VCaP (cell line): ENCODE data around the gene CORO7.

Experiments
- H3K27ac ChIP-seq: fragments of 450-650 bp; 2 replicates; pipeline ENCODE4 v1.5.1; 2017
- TF ChIP-seq, protein P1 (sequence below): fragments of 450-650 bp; conservative IDR thresholded peaks from 2 replicates; pipeline ENCODE4 v1.5.1; 2017; ENCODE audit warnings: mild to moderate bottlenecking, moderate library complexity

CORO7 gene

DNA sequence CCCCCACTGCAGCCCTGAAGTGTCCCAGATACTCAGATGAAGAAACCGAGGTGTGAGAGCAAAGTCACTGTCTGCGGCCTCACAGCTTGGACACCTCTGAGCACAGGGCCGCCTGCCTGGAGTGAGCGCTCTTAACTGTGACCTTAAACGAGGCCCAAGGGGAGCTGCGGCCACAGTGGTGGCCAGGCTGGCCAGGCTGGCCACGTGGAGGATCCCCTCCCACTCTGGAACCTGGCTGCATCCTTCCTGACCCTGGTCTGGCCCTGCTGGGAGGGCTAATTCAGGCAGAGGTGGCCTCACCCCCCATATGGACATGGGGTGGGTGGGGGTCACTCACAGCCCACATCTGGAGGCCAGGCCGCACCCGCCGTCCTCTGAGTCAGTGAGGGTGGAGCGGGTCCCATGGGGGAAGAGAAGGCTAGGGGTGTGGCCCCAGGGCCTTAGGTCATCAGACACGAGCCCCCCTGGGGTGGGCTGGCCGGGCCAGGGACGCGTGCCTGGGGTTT, 38.2 kb downstream of the CORO7 start:
- H3K27ac ChIP-seq, result no peak overlapping the region
- TF ChIP-seq, protein P1, sequence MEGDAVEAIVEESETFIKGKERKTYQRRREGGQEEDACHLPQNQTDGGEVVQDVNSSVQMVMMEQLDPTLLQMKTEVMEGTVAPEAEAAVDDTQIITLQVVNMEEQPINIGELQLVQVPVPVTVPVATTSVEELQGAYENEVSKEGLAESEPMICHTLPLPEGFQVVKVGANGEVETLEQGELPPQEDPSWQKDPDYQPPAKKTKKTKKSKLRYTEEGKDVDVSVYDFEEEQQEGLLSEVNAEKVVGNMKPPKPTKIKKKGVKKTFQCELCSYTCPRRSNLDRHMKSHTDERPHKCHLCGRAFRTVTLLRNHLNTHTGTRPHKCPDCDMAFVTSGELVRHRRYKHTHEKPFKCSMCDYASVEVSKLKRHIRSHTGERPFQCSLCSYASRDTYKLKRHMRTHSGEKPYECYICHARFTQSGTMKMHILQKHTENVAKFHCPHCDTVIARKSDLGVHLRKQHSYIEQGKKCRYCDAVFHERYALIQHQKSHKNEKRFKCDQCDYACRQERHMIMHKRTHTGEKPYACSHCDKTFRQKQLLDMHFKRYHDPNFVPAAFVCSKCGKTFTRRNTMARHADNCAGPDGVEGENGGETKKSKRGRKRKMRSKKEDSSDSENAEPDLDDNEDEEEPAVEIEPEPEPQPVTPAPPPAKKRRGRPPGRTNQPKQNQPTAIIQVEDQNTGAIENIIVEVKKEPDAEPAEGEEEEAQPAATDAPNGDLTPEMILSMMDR, result no peak

DNA sequence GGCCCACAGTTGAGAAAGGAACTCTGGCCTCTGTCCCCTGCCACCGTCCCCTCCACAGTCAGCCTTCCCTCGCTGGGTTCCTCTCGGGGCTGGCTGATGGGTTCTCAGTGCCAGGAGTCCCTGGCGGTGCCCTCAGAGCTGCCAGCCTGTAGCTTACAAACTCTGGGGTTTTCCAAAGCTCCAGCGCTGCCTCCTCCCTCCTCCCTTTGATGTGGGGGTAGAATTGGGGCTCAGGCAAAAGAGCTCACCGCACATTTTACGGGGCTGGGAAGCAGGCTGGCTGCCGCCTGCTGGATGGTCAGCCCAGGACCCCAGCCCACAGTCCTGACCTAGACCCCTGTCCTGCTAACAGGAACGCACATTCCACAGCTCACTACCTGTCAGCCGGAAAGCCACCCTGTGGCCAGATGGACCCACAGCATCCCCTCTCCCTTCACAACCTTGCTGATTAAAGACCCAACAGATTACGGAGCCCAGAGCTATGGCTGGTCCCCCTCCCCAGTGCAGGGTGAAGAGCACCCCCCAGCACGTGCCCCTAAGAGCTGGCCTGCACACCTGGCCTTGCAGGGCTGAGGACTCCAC, 38.7 kb downstream of the CORO7 start:
- H3K27ac ChIP-seq, result no peak overlapping the region
- TF ChIP-seq, protein P1, result no peak

DNA sequence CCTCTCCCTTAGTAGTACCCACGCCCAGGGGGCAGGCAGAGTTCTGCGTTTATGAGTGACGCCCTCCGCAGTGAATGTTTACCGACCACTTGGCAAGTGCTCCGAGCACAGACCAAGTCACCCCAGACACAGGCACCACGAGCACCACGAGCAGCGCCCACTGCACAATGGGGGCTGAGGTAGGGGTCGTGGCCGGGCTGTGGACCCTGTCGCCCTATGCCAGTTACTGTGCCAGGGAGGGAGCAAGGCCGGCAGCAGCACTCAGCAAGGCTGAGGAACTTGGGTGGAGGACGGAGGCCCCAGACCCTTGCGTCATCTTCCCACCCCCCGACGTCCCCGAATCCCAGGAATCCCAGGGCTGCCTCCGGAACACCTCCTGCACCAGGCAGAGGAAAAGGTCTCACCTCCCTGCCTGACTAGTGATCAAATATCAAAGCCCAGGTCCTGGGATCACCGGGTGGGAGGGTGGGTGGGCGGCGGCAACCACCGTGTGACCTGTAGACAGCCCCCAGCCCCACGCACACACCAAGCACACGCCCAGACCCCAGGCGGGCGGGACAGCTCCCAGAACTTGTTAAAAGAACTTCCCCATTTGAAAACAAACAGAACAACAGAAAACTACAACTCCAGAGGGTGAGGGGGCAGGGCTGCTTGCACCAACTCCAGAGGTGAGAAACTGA, 39.4 kb downstream of the CORO7 start:
- peak overlapping the region; percentile 83; the same call in 1 of the 2 replicates for H3K27ac ChIP-seq
- TF ChIP-seq, protein P1, result no peak

DNA sequence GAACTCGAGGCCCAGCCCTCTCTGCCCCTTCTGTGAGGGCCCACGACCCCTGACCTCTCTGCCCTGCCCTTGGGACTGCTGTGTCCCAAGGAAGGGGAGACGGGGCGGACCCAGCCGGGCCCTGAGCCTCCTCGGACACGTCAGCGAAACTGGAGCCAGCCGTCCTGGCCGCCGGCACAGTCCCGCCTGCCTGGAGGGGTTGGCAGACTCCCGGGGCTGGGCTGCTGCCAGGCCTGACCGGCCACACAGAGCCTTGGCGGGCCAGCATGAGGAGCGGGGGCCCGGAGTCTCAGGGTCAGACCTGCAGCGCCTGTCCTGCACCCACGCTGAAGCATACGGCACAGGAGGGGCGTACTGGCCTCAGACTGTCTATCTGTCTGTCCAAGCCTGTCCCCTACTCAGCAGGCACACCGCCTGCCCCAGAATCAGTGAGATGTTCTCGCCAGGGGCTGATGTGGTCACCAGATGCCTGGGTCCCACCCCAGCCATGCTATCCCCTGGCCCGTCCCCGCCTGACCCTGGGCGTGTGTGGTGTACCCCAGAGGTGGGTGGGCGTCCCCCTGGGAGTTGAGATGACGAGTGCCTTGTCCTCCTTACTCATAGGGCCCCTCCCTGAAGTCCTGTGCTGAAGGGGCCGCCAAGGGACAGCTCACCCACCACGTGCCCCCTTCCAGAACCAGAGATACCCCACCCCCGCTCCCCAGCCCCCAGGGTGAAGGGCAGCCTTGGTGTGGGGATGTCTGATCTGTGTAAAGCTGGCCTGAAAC, 40.1 kb downstream of the CORO7 start:
- peak overlapping the region; percentile 83 for H3K27ac ChIP-seq
- TF ChIP-seq, protein P1, result no peak

DNA sequence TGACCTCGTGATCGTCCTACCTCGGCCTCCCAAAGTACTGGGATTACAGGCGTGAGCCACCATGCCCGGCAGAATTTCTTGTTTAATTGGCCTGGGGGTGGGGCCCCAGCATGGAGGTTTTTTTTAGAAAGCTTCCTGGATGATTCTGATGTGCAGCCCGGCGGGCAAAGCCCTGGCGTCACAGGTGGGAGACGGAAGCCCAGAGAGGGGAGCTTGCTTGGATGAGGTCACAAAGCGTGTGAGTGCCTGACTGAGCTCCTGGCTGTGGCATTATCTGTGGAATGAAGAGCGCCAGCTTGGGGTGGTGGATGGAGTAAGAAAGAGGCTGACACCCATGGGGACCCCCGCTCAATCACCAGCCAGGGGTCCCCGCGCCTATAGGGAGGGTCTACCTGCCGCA, 40.7 kb downstream of the CORO7 start:
- TF ChIP-seq, protein P1, result no peak
- H3K27ac ChIP-seq, result peak overlapping the region; percentile 83

DNA sequence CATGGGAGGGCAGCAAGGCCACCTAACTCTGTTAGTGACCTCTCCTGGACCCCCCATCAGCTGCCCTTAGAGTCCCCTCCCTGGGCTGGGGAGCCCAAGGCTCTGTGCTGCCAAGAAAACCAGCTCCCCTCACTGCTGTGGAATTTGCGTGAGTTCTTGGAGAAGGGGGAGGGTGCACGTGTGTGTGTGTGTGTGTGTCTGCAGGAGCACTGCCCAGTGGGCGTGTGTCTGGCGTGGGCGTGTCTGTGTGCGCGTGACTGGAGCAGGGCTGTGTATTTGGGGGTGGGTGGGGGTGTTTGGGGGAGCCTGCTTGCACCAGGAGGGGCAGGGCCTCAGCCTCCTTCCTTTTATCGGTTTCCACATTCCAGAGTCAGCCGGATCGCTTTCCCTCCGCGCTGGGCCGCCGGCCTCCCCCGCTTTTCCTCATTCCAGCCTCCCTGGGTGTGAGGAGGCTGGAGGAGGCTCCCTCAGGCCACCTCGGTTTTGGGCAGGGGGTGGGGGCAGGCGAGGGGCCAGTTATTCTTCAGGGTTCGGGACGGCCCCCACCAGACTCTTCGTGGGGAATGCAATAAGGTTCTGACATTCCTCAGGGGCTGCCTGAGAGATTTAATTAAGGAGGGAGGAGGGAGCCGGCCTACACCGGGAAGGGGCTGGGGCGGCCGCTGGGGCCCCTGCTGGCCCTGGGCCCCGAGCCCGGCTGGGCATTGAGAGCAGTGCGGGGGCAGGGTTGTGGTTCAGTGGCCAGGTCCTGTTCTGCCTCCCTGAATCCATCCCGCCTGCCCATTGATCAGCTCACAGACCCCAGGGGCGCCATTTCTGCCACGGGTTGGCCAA, 42.3 kb downstream of the CORO7 start:
- TF ChIP-seq, protein P1, result no peak
- peak overlapping the region; percentile 83 for H3K27ac ChIP-seq
